HG03095 (cell line): Measurements from ENCODE around the gene IRF3.
"Not testable (repeated sequence)": the region's sequence is repeated elsewhere in the genome, so short reads cannot be mapped to it uniquely, and the experiment has no call there.

ENCODE experiments used
- ATAC-seq: cut with Tn5 transposase; IDR thresholded peaks from one replicate; pipeline ENCODE4 v1.9.1; 2021; ENCODE audit warnings: moderate library complexity; ENCODE audit not compliant: unreplicated experiment

IRF3 gene

DNA sequence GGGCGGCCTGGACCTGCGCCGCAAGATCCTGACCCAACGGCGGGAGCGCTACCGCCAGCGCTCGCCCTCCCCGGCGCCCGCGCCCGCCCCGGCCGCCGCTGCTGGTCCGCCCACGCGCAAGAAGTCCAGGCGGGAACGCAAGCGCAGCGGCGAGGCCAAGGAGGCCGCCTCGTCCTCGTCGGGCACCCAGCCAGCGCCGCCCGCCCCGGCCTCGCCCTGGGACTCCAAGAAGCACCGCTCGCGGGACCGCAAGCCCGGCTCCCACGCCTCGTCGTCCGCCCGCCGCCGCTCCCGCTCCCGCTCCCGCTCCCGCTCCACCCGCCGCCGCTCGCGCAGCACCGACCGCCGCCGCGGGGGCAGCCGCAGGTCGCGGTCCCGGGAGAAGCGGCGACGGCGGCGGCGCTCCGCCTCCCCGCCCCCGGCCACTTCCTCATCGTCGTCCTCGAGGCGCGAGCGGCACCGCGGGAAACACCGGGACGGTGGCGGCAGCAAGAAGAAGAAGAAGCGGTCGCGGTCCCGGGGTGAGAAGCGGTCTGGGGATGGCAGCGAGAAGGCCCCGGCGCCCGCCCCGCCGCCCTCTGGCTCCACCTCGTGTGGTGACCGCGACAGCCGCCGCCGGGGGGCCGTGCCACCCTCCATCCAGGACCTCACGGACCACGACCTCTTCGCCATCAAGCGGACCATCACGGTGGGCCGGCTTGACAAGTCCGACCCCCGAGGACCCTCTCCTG, 13.7 kb downstream of the IRF3 start:
- ATAC-seq = no peak

DNA sequence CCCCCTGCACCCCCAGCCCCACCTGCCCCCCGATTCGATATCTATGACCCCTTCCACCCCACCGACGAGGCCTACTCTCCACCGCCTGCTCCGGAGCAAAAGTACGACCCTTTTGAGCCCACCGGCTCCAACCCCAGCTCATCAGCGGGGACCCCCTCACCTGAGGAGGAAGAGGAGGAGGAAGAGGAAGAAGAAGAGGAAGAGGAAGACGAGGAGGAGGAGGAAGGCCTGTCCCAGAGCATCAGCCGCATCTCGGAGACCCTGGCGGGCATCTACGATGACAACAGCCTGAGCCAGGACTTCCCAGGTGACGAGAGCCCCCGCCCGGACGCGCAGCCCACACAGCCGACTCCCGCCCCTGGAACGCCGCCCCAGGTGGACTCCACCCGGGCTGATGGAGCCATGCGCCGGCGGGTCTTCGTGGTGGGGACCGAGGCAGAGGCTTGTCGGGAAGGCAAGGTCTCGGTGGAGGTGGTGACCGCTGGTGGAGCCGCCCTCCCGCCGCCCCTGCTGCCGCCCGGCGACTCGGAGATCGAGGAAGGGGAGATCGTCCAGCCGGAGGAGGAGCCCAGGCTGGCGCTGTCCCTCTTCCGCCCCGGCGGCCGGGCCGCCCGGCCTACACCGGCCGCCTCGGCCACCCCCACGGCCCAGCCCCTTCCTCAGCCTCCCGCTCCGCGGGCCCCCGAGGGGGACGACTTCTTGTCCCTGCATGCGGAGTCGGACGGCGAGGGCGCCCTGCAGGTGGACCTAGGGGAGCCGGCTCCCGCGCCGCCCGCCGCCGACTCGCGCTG, 14.4 kb downstream of the IRF3 start:
- no peak for ATAC-seq

DNA sequence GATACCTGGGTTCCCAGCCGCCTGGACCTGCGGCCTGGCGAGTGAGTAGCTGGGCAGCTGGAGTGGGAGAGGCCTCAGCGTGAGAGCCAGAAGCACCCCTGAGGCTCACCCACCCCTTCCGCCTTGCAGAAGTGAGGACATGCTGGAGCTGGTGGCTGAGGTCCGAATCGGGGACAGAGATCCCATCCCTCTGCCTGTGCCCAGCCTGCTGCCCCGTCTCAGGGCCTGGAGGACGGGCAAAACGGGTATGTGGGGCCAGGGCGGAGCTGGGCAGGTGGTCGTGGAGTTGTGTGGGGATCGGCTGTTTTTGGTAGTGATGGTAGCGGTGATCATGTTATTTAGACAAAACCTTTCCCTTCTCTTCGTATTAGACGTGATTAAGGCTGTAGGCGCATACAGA, 19.1 kb downstream of the IRF3 start:
- ATAC-seq = no peak

DNA sequence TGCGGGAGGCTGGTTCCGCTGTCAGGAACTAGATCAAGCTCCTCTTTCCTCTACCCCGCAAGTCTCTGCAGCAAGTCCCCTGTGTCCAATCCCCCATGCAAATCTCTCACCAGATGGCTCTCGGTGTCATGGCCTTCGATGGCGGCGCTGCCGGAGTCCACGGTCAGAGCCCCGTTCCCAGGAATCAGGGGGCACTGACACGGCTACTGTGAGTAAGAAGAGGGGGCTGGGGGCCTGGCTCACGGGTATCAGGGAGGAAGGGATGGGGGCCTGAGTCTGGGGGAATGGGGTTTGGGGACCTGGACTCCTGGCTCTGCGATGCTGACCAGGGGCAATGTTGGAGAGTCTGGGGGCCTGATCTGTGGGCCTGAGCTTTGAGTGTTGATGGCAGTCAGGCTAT, 19.7 kb downstream of the IRF3 start:
- no peak for ATAC-seq

DNA sequence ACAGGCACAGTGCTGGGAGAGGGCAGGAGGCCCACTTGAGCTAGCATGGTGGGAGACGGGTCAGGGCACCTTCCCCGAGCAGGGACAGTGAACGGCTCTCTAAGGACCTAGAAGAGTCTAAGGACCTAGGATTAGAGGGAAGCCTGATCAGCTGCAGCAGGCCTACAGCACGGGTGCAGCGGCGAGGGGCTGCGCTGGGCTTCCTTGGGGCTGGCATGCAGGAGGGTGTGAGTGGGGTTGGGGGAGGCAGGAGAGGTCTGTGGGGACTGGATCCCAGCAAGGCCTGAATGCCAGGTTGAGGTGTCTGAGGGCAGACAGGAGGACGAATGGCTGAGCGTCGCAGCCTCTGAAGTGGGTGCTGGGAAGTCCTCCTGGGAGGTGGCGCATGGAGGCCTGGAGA, 20.1 kb downstream of the IRF3 start:
- no peak for ATAC-seq

DNA sequence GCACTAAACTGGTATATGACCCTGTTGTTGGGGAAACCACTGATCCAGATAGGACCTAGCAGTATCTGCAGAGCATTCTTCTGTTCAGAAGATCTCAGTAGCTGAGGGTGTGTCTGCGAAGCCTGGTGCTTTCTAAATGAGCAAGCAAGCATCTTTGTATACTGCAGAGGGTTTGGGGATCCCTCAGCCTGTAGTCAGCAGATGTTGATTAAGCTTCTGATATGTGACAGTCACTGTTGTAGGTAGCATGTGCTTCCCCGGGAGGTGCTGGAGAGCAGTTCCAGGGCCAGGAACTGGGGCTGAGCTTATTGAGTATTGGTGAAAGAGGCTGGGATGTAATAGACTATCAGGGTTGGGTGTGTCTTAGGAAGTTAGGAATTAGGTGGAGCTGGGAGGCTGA, 22.2 kb downstream of the IRF3 start:
- ATAC-seq = no peak

DNA sequence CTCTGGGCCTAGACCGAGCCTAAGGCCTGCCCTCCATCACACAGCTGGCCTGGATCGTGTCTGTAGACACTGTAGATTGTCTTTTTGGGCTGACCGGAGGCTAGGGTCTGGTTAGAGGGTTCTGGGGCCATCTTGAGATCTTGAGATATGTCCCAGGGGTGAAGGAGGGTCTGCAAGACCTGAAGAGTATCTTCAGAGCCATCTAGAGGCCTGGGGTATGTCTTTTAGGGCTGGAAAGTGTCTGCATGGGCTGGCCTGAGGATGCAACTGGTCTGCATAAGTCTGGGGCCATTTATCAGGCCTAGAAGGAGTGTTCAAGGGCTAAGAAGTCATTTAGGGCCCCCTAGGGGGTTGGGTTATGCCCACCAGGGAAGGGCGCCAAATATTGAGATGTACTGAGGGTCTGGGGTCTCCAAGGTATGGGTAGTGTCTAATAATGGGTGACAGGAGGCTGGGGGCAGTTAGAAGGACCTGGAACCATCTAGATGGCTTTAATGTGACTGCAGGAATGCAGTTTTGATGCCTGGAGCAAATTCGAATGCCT, 23.1 kb downstream of the IRF3 start:
- no peak for ATAC-seq

DNA sequence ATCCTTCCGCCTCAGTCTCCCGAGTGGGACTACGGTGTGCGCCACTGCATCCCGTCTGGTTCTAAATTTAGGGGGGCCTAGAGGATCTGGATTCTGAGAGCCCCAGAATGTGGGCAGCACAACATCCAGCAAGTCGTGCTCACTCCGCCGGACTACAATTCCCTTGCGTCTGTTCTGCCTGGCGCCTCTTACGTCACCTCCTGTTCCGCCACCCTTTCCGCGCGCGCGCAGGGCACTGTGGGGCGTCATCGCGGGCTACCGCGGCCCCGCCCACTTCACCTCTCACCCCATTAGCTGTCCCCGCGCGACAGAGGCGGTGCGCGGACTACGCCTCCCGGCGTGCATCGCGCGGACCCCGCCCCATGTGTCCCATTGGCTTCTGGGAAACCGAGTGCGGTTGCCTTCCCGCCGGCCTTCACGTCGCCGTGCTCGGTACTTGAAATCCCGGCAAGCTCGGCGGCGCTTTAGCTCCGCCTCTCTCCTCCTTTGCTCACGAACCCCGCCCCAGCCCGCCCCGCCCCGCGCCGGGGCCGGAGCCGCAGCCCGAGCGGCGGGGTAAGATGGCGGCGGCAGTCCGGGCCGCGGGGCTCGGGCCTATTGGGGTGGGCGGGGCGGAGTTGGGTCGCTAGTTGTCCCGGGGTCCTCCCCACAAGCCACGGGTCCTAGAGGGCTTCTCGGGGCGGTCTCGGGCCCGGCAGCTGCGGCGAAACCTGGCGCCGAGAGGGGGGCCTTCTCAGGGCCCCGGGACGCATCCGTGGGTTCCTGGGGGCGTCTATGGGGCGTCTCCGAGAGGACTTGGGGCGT, 23.8 kb downstream of the IRF3 start, which contains the start of gene SCAF1:
Gene SCAF1 (plus strand): TSS at position 522 of the 804 bp plus-strand sequence. CDS start 2,818 bp downstream, outside the sequence.
- ATAC-seq = peak; percentile 42

DNA sequence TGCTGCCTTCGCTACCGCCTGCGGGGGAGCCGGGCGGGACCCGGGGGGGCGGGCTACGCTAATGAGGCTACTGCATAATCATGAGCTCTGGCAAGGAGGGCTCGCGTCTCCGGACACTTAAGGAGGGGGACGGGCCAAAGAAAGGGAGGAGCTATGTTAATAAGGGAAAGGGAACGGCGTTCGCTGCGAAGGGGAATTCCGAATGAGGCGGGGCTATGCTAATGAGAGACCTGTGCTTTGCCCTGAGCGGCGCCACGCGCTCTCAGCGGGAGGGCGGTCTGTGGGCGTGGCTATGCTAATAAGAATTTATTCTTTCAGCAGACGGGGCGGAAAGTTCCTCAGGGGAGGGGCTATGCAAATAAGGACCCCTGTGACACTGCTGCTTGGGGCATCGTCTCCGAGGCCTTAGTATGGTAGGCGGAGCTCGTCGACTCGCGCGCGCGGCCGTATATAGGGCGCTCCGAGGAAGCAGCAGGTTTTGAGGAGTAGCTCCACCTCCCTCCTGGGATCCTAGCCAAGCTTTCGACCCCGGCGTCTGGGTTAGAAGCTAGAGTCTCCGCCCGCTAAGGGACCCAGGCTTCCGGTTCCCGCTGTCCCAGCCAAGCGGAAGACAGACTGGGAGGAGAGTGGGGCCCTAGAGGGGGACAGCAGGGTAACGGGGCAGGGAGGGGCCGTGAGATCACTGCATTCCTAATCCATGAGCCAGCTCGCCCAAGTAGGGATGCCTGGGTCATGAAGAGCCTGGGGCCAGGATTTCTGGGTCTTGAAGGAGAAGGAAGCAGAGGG, 25.4 kb downstream of the IRF3 start, which contains the start of gene RRAS:
Gene RRAS (minus strand): TSS at position 31 of the 786 bp plus-strand sequence. CDS start 45 bp downstream, outside the sequence.
- ATAC-seq = peak; percentile 53

DNA sequence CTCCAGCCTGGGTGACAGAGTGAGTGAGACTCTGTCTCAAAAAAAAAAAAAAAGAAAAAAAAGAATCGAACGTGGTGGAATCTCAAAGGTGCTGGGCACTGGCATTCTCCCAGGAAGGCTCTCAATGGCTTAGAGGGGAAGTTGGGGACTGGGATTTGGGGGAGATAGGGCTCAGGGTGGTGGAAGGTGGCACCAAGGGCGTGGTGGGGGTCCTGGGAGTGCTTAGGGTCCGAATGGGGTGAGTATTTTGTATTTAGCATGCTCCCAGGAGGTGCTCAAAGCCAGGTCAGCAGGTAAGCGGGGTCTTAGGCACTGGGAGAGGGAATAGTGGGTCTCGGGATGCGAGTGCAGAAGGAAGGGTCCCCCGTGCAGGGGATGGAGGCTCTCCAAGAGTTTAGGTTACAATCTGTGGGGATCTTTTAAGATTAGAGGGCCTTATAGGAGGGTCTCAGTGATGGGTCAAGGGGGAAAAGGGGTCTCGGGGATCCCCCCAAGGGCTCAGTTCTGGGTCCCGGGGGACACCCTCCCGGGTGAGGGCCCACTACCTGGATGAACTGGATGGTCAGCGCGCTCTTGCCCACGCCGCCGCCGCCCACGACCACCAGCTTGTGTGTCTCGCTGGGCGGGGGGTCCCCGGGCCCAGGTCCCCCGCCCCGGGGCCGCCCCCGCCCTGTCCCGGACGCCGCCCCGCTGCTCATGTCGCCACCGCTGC, 26.1 kb downstream of the IRF3 start:
- ATAC-seq = no peak

DNA sequence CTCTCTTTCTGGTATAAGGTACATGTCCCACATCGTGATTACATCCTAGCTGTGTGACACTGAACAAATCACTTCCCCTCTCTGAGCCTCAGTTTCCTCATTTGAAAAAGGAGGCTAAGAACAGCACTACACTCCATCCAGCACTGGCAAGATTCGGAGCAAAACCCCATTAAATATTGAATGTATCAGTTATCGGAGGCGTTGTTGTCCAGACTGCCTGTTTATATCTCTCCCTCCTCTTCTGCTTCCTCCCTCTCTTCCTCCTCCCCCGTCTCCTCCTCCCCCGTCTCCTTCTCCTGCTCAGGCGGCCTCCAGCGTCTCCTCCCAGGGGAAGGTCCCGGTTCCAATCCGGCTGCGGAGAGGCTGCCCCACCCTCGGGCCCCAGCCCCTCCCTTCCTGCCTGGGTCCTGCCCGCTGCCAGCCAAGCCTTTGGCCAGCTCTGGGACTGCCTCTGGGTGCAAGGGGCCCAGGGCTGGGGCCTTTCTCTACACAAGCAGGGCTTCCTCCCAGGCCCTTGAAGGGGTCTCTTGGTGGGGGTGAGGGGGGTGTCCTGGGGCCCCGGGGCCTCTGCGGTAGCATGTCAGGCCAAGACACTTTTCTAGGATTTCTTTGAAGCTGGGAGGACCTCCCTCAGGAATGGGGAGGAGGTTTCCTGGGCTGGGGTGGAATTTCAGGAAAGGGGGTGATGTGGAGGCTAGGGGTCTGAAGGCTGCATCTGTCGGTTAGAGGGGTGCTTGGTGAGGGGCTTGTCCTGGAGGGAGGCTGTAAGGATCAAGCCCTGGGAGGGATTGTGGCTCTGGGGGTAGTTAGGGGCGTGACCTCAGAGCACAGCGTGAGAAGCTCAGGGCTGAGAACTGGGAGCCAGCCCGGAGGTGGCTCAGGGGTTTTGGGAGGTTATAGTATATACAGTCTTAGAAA, 27.6 kb downstream of the IRF3 start:
- no peak for ATAC-seq

DNA sequence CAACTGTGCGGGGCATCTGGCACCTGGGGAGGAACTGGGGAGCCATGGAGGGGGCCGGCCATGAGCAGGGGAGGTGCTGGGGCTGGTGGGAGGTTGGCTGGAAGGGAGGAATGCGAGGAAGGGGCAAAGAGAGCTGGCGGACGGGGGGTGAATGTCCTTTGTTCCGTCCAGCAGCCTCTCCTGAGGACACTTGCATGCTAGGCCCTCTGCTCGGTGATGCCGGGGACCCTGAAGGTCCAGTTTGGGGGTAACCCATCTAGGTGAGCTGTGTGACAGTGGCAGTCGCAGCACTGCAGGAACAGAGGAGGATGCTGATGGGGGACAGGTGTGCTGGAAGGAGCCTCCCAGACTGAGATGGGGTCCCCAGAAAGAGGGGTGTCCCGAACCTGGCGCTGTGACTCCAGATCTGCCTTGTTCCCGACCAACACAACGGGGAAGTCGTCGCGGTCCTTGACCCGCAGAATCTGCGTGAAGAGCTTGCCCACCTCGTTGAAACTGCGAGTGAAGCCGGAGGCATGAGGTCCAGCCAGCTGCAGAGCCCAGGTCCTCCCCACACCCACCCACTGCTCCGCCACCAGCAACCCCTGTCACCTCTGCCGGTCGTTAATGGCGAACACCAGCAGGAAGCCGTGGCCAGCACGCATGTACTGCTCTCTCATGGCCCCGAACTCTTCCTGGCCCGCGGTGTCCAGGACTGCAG, 29.3 kb downstream of the IRF3 start:
- no peak for ATAC-seq

DNA sequence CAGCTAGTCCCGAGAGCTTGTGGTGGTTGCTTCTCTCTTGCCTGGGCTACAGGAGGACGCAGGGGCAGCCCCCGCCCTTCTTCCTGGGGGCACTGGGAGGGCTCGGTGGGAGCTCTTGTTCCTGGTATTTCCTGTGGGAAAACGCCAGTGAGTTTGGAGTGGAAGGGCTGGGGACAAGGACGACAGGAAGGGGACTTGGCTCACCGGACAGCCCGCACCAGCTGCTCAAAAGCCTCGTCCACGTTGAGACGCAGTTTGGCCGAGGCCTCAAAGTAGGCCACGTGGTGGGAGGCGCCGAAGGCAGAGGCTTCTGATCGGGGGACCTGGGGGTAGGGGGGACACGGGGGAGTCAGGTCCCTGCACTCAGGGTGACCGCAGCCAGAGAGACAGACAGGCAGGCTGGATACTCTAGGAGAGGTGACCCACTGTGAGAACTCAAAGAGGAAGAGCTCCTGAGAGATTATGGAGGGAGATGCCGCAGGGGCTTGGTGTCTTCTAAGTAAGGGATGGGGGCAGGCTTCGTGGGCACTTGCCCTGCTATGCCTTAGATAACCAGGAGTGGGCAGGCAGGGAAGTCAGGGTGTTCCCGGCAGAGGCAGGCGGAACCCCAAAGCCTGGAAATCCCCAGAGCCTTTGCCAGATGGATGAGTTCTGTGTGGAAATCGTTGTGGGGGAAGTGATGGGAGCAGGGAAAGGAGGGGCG, 30.0 kb downstream of the IRF3 start:
- ATAC-seq = no peak

DNA sequence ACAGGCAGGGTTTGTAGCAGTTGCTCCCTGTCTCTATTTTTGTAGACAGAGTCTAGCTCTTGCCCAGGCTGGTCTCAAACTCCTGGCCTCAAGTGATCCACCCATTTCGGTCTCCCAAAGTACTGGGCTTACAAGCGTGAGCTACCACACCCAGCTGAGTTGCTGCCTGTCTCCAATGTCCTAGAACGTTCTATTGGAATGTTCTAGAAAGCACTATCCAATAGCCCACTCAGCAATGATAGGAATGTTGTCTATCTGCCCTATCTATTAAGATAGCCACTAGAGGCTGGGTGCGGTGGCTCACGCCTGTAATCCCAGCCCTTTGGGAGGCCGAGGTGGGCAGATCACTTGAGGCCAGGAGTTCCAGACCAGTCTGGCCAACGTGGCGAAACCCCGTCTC, 32.4 kb downstream of the IRF3 start:
- not testable (repeated sequence) for ATAC-seq

DNA sequence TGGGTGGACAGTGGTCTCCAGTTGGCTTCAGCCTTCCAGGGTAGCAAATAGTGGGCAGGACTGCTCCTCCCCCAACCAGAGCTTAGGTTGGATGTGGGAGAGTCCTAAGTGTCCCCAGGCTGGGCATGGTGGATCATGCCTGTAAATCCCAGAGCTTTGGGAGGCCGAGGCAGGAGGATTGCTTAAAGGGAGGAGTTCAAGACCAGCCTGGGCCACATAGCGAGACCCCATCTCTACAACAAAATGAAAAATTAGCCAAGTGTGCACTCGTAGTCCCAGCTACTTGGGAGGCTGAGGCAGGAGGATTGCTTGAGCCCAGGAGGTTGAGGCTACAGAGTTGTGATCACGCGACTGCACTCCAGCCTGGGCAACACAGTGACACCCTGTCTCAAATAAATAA, 33.1 kb downstream of the IRF3 start:
- ATAC-seq = no peak

DNA sequence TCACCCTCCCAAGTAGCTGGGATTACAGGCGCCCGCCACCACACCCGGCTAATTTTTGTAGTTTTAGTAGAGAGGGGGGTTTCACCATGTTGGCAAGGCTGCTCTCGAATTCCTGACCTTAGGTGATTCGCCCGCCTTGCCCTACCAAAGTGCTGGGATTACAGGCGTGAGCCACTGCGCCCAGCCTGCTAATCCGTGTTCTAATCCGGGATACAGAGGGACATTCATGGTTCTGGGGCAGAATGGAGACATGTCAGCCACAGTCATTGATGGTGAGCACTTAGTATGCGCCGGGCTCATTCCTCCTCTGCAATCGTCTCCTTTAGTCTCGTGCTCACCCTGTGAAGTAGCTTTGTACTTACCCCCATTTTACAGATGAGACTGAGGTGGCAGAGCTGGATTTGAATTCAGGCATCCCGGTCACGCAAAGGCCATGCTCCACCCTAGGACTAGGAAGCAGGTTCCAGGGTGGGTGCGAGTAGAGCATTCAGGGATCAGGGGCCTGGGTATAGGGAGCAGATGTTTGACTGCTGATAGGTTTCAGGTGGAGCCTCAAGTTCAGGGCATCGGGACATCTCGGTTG, 34.0 kb downstream of the IRF3 start:
- no peak for ATAC-seq

DNA sequence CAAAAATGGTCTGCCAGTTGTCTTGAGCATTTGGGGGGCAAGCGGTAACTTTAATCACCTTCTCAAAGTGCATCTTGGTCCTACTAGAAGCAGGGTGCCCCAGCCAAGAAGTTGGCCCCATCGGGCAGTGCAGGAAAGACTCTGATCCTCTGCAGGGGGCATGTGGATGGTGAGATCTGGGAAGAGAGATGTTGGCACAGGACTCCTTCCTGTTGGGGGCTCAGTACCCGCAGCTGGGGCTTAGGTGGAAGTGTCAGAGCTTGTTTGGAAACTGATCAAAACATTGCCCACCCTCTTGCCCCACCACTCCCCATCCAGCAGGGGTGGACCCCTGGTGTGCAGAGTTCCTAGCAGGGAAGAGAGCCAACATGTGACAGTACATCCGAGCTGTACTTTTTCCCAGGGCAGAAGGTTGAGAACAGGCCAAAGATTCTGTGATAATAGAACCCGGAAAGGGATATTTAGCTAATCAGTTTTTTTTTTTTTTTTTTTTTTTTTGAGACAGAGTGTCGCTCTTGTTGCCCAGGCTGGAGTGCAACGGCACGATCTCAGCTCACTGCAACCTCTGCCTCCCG, 34.6 kb downstream of the IRF3 start:
- no peak for ATAC-seq
